ENCODE results near the gene SUCLG2.

GRCh38 chr3:67535006-67535405, 119.4 kb downstream of the SUCLG2 start:
- TF ChIP-seq CTCF (IDR thresholded peaks at IDR 0.05; ENCODE audit: low read length) (no peak), EZH2 (IDR thresholded peaks at IDR 0.05; ENCODE audit: borderline replicate concordance, low read length) (no peak)

Measured in OCI-LY1 (cell line).